Omental fat pad (tissue), 4 donors: Measurements from ENCODE around the gene RAPGEF5. TPM values are rescaled to one million over a fixed set of nuclear protein-coding genes. Genes with fewer than 3 reads are reported as not detected.

Source experiments
- ATAC-seq: fragments of 150-250 bp; one replicate; pipeline ENCODE4 v1.9.1; 2016; ENCODE audit warnings: mild to moderate bottlenecking, moderate library complexity; ENCODE audit not compliant: low FRiP score
- DNase-seq: peaks from one replicate; pipeline ENCODE4 v3.0.0-alpha.2; 2019; ENCODE audit warnings: low spot score
- total RNA-seq, 4 donors: library from RNA; depleted of rRNA; stranded (reverse); fragments of >200 nt; gene quantifications; one replicate each; pipeline ENCODE4 v1.1.0, GENCODE V29; 2016
- TF ChIP-seq, protein P1 (sequence below), 3 donors: fragments of 450-650 bp; IDR thresholded peaks; one replicate each; pipeline ENCODE4 v1.5.1; 2016 to 2017; ENCODE audit warnings: antibody characterized with exemption in 3 of 3, mild to moderate bottlenecking in 3 of 3, moderate library complexity in 2 of 3

The RAPGEF5 gene
- total RNA-seq, 4 donors from 2014 or later, result 34.7 to 163 (median 73.0) TPM

- TF ChIP-seq, protein P1, sequence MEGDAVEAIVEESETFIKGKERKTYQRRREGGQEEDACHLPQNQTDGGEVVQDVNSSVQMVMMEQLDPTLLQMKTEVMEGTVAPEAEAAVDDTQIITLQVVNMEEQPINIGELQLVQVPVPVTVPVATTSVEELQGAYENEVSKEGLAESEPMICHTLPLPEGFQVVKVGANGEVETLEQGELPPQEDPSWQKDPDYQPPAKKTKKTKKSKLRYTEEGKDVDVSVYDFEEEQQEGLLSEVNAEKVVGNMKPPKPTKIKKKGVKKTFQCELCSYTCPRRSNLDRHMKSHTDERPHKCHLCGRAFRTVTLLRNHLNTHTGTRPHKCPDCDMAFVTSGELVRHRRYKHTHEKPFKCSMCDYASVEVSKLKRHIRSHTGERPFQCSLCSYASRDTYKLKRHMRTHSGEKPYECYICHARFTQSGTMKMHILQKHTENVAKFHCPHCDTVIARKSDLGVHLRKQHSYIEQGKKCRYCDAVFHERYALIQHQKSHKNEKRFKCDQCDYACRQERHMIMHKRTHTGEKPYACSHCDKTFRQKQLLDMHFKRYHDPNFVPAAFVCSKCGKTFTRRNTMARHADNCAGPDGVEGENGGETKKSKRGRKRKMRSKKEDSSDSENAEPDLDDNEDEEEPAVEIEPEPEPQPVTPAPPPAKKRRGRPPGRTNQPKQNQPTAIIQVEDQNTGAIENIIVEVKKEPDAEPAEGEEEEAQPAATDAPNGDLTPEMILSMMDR (IDR thresholded peaks at IDR 0.05), result no peak
- ATAC-seq (no peak), DNase-seq (no peak)
Measured at GRCh38 chr7:22331704-22332103, 25.2 kb downstream of the RAPGEF5 start.

DNA sequence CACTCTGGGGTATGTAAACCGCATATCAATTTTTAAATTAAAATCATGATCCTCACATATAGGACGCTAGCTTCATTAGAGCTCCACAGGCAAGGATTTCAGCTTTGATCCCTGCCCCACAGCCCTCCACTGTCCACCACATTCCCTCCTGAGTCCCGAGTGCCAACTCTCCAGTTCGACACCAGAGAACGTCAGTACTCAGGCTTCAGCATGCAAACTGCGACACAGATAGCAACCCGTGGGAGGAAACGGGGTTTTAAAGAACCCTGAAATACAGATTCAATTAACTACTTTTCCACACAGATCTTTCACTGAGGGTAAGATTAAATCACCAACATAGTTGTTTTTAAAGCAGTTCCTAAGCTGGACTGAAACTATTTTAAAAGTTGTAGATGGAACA is 26.1 kb downstream of the RAPGEF5 start:
- DNase-seq, result no peak
- TF ChIP-seq, protein P1 (IDR thresholded peaks at IDR 0.05), result no peak
- no peak for ATAC-seq

DNA sequence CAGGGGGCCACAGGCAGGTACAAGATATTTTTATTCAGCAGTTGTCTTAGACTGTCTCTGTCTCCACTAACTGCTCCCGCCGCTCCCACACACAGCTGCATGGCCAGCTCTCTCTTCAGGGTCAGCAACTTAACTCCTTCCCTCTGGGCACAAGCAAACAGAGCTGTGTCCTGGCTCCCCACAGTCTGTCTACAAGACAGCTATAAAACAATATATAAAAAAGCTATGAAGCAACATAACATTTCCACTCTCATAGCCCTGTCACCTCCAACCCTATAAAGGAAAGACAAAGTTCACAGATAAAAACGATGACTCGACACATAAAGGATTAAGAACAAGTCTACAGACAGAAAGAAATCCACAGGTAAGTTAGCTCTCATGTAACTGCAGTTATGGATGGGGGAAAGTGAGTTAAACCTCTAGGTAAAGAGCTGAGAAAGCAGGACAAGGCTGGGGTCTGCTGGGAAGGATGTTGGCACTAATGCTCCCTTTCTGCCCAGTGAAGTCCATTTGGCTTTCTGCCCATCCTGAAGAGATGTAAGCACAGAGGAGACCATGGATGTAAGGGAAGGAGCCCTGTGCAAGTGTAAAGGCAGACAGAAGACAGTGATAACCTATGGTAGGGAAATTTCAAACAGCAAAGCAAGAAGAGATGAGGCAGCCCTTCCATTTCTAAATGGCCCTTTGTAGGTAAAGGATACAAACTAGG is 27.0 kb downstream of the RAPGEF5 start:
- TF ChIP-seq, protein P1 (IDR thresholded peaks at IDR 0.05), result no peak
- DNase-seq (no peak), ATAC-seq (no peak)

DNA sequence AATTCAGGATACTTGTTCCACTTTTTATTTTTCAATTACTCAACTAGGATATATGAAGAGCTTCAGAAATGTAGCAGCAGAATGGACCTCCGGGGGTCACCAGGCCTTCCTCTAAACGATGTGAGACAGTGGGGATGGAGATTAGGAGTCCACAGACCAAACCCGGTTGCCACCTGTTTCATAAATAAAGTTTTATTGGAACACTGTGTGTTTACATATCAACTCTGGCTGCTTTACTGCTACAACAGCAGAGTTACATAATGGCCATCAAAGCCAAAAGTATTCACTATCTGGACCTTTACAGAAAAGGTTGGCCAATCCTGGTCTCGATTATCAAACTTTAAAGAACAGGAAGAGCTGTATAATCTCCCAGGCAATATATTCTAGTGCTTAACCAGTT is 30.8 kb downstream of the RAPGEF5 start:
- DNase-seq, result no peak
- no peak for ATAC-seq
- TF ChIP-seq, protein P1 (IDR thresholded peaks at IDR 0.05), result no peak

- ATAC-seq (no peak), DNase-seq (no peak)
- TF ChIP-seq, protein P1 (IDR thresholded peaks at IDR 0.05), result no peak
Measured at GRCh38 chr7:22325671-22326070, 31.3 kb downstream of the RAPGEF5 start.

GRCh38 chr7:22323714-22324113 is 33.2 kb downstream of the RAPGEF5 start:
- TF ChIP-seq, protein P1 (IDR thresholded peaks at IDR 0.05), result no peak
- ATAC-seq, result no peak
- no peak for DNase-seq

DNA sequence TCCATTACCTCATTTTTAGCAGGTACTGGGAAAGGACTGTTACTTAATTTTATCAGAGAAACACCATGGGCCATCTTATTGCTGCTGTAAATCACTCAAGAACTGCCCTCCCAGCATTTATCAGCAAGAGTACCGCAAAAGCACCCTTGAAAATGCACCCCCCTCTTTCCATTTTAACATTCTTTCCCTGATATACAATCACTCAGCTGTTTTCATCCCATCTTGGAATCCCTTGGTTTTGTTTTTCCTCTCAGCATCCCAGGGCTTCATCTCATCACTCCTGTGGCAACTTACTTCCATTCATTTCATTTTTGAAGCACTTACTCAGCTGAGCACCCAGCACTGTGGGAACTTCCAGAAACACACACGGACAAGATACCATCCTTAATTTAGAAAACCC is 36.5 kb downstream of the RAPGEF5 start:
- TF ChIP-seq, protein P1 (IDR thresholded peaks at IDR 0.05), result no peak
- DNase-seq (no peak), ATAC-seq (no peak)
